Neural cell (in vitro differentiated cells): ENCODE measurements around the gene ABCA4. TPM values are rescaled to one million over a fixed set of nuclear protein-coding genes. Genes with fewer than 3 reads are reported as not detected.

Experiments
- H2AFZ ChIP-seq: fragments of 200-600, 300-800 bp; sonication (generic), shearing (Covaris generic); 2 replicates; pipeline ENCODE4 v1.6.0; 2014; ENCODE audit warnings: low read depth, mild to moderate bottlenecking, antibody characterized with exemption, low read length, moderate library complexity
- H3F3A ChIP-seq: fragments of 200-600 bp; shearing (Covaris generic); 2 replicates; pipeline ENCODE4 v1.6.1; 2016; ENCODE audit warnings: mild to moderate bottlenecking, moderate library complexity, mixed read lengths, antibody characterized with exemption, low read length; ENCODE audit not compliant: insufficient read depth, poor library complexity, severe bottlenecking
- H3K27ac ChIP-seq: fragments of 200-600, 300-800 bp; sonication (generic), shearing (Covaris generic); 2 replicates; pipeline ENCODE4 v1.5.1; 2014; ENCODE audit warnings: mild to moderate bottlenecking, low read length, moderate library complexity
- H3K27me3 ChIP-seq: fragments of 300-800, 200-600 bp; sonication (generic), shearing (Covaris generic); 2 replicates; pipeline ENCODE4 v1.6.0; 2014; ENCODE audit warnings: mild to moderate bottlenecking, low read depth, low read length, moderate library complexity; ENCODE audit not compliant: insufficient read depth
- H3K36me3 ChIP-seq: fragments of 300-800, 200-600 bp; sonication (generic), shearing (Covaris generic); 2 replicates; pipeline ENCODE4 v1.5.1; 2014; ENCODE audit warnings: mild to moderate bottlenecking, antibody characterized with exemption, low read length, moderate library complexity; ENCODE audit not compliant: insufficient read depth
- H3K4me2 ChIP-seq: fragments of 300-800, 200-600 bp; sonication (generic), shearing (Covaris generic); 2 replicates; pipeline ENCODE4 v1.6.0; 2014; ENCODE audit warnings: mild to moderate bottlenecking, low read length
- H3K4me3 ChIP-seq: fragments of 300-800, 200-600 bp; sonication (generic), shearing (Covaris generic); 2 replicates; pipeline ENCODE4 v1.5.1; 2014; ENCODE audit warnings: mild to moderate bottlenecking, low read length, moderate library complexity
- H3K79me2 ChIP-seq: fragments of 200-600 bp; shearing (Covaris generic); replicated peaks from 2 replicates; pipeline ENCODE4 v1.6.0; 2014; ENCODE audit warnings: mild to moderate bottlenecking, low read length, moderate library complexity; ENCODE audit not compliant: insufficient read depth
- H3K9ac ChIP-seq: fragments of 300-800, 200-600 bp; sonication (generic), shearing (Covaris generic); 2 replicates; pipeline ENCODE4 v1.6.1; 2016; ENCODE audit warnings: mild to moderate bottlenecking, low read length, mixed read lengths
- H3K9me2 ChIP-seq: fragments of 200-600 bp; shearing (Covaris generic); 2 replicates; pipeline ENCODE4 v1.6.1; 2016; ENCODE audit warnings: mild to moderate bottlenecking, low read length, mixed read lengths; ENCODE audit not compliant: insufficient read depth
- H3K9me3 ChIP-seq: fragments of 200-600, 300-800 bp; sonication (generic), shearing (Covaris generic); 2 replicates; pipeline ENCODE4 v1.6.1; 2016; ENCODE audit warnings: mild to moderate bottlenecking, mixed run types, low read length, moderate library complexity, mixed read lengths
- H4K20me1 ChIP-seq: fragments of 200-600 bp; shearing (Covaris generic); 2 replicates; pipeline ENCODE4 v1.6.1; 2016; ENCODE audit warnings: mild to moderate bottlenecking, mixed run types; ENCODE audit not compliant: insufficient read depth
- CTCF ChIP-seq: fragments of 450-650 bp; IDR thresholded peaks from 2 replicates; pipeline ENCODE4 v1.5.1; 2014; ENCODE audit warnings: antibody characterized with exemption, mild to moderate bottlenecking, moderate library complexity; ENCODE audit not compliant: poor library complexity, severe bottlenecking
- EP300 ChIP-seq: fragments of 450-650 bp; conservative IDR thresholded peaks from 2 replicates; pipeline ENCODE4 v1.6.1; 2014; ENCODE audit warnings: antibody characterized with exemption, mild to moderate bottlenecking, moderate library complexity; ENCODE audit not compliant: poor library complexity, severe bottlenecking
- EZH2 ChIP-seq: fragments of 200-600, 300-800 bp; shearing (Covaris generic), sonication (generic); IDR thresholded peaks from 2 replicates; pipeline ENCODE4 v1.6.1; 2014; ENCODE audit warnings: antibody characterized with exemption, low read length, borderline replicate concordance, mild to moderate bottlenecking; ENCODE audit not compliant: insufficient read depth, poor library complexity, severe bottlenecking
- MXI1 ChIP-seq: fragments of 450-650 bp; conservative IDR thresholded peaks from 2 replicates; pipeline ENCODE4 v1.6.1; 2014; ENCODE audit warnings: antibody characterized with exemption, mild to moderate bottlenecking; ENCODE audit not compliant: poor library complexity, severe bottlenecking
- POLR2AphosphoS5 ChIP-seq: IDR thresholded peaks from 2 replicates; pipeline ENCODE4 v1.6.1; 2012
- RAD21 ChIP-seq: fragments of 450-650 bp; conservative IDR thresholded peaks from 2 replicates; pipeline ENCODE4 v1.6.1; 2014; ENCODE audit warnings: antibody characterized with exemption, mild to moderate bottlenecking, moderate library complexity
- REST ChIP-seq: IDR thresholded peaks from 2 replicates; pipeline ENCODE4 v1.6.1; 2012; ENCODE audit warnings: borderline replicate concordance
- SMC3 ChIP-seq: fragments of 450-650 bp; conservative IDR thresholded peaks from 2 replicates; pipeline ENCODE4 v1.6.1; 2014; ENCODE audit warnings: antibody characterized with exemption, mild to moderate bottlenecking, moderate library complexity; ENCODE audit not compliant: poor library complexity
- TAF1 ChIP-seq: IDR thresholded peaks from 2 replicates; pipeline ENCODE4 v1.6.1; 2012; ENCODE audit warnings: low read depth
- polyA plus RNA-seq: library from polyadenylated mRNA; depleted of rRNA; stranded (reverse); fragments of >200 nt; gene quantifications from 2 replicates; pipeline ENCODE4 v1.2.3, GENCODE V29; 2014

The ABCA4 gene
- polyA plus RNA-seq, 1 donor from 2014 or later, result not detected

DNA sequence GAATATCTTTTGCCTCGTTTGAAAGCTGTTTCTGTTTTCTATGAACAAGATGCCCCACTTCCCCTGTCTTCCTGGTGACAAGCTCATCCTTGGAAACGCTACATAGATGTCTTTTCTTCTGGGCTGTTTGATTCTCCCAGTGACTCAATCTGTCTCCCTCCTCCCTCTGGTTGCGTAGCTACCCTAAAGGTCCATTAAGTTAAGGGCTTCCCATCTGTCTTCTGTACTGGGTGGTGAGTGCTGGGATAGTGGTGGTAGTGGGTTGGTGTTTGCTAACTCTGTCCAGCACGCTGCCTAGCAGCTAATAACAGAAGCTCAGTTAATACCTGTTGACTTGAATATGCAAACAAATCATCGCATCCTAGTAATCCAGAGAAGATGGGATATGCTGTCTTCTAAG lies 161.5 kb downstream of the ABCA4 start:
- H3K9me3 ChIP-seq, result no peaks in the 10 kb centered on the region
- no peaks in the 10 kb centered on the region for H3F3A ChIP-seq
- no peak overlapping the region for H3K27ac ChIP-seq
- no peak overlapping the region for H2AFZ ChIP-seq
- no peaks in the 10 kb centered on the region for H3K79me2 ChIP-seq
- no peak overlapping the region for H3K4me2 ChIP-seq
- no peaks in the 10 kb centered on the region for H3K27me3 ChIP-seq
- H3K9me2 ChIP-seq, result no peaks in the 10 kb centered on the region
- no peaks in the 10 kb centered on the region for H3K36me3 ChIP-seq
- no peak overlapping the region for H3K9ac ChIP-seq
- H3K4me3 ChIP-seq, result no peak overlapping the region
- no peaks in the 10 kb centered on the region for H4K20me1 ChIP-seq
- no peak for TF ChIP-seq MXI1
- no peak for TF ChIP-seq TAF1
- no peak for TF ChIP-seq REST
- no peak for TF ChIP-seq RAD21
- no peak for TF ChIP-seq POLR2AphosphoS5
- no peak for TF ChIP-seq SMC3
- TF ChIP-seq CTCF, result no peak
- no peak for TF ChIP-seq EZH2
- no peak for TF ChIP-seq EP300

GRCh38 chr1:93958726-93959100 lies 162.2 kb downstream of the ABCA4 start:
- Histone ChIP-seq H3K27me3 (no peaks in the 10 kb centered on the region), H3K4me3 (no peak overlapping the region), H3K9ac (no peak overlapping the region), H3K4me2 (no peak overlapping the region), H2AFZ (no peak overlapping the region), H4K20me1 (no peaks in the 10 kb centered on the region), H3K79me2 (no peaks in the 10 kb centered on the region), H3F3A (no peaks in the 10 kb centered on the region), H3K27ac (no peak overlapping the region), H3K9me2 (no peaks in the 10 kb centered on the region), H3K36me3 (no peaks in the 10 kb centered on the region), H3K9me3 (no peaks in the 10 kb centered on the region)
- TF ChIP-seq POLR2AphosphoS5 (no peak), EZH2 (no peak), EP300 (no peak), TAF1 (no peak), CTCF (no peak), SMC3 (no peak), RAD21 (no peak), MXI1 (no peak), REST (no peak)
